Lower leg skin (tissue), 4 donors: ENCODE data around the gene DNTTIP2. TPM values are rescaled to one million over a fixed set of nuclear protein-coding genes. Genes with fewer than 3 reads are reported as not detected.
"Not testable (repeated sequence)": the region's sequence is repeated elsewhere in the genome, so short reads cannot be mapped to it uniquely, and the experiment has no call there.

Experiments
- DNase-seq, 2 donors: peaks; one replicate each; pipeline ENCODE4 v3.0.0-alpha.2; 2019; ENCODE audit warnings: low spot score in 2 of 2
- H3K4me3 ChIP-seq: fragments of 200-600 bp; sonication (generic); 2 replicates; pipeline ENCODE4 v1.5.1; 2017; ENCODE audit warnings: mild to moderate bottlenecking, low read depth; ENCODE audit not compliant: poor library complexity, severe bottlenecking
- POLR2A ChIP-seq, 2 donors: fragments of 450-650 bp; IDR thresholded peaks; one replicate each; pipeline ENCODE4 v1.6.1; 2016 to 2017; ENCODE audit warnings: antibody characterized with exemption in 2 of 2, mild to moderate bottlenecking in 1 of 2, moderate library complexity in 1 of 2
- WGBS, 2 donors: methylation state at CpG; one replicate each; pipeline ENCODE4 v1.1.5; 2018; 5-methylcytosine and 5-hydroxymethylcytosine counted together
- intact Hi-C: fragments of 100-400 bp; cut with DNase I; formaldehyde crosslinking; loops from one replicate; pipeline ENCODE4 v1.15.0; 2023; ENCODE audit warnings: low total_unique reads
- total RNA-seq, 4 donors: library from RNA; depleted of rRNA; stranded (reverse); fragments of >200 nt; gene quantifications; one replicate each; pipeline ENCODE4 v1.1.0, GENCODE V29; 2016
- TF ChIP-seq, protein P1 (sequence below), 3 donors: fragments of 450-650 bp; IDR thresholded peaks; one replicate each; pipeline ENCODE4 v1.5.1; 2016; ENCODE audit warnings: antibody characterized with exemption in 3 of 3, mild to moderate bottlenecking in 3 of 3, moderate library complexity in 2 of 3

DNTTIP2 gene
- total RNA-seq, 4 donors from 2014 or later: 27.0 to 42.0 (median 34.8) TPM

DNA sequence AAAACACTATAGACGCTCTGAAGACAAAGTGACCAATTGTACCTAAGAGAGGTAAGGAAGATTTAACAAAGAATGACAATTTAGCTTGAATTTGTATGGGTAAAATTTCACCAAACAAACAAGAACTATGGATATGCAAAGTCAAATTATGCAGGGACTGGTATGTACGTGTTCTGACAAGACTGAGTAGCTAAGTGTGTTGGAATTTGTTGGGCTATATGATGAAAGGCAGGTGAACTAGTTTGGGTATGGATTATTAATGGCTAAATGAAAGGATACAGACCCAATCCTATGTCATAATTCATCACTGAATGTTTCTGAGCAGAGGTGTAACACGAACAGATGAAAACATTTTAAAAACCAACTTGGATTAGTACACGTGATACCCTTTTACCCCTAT is 7.6 kb downstream of the DNTTIP2 start:
- no peak for TF ChIP-seq POLR2A (IDR thresholded peaks at IDR 0.05)
- TF ChIP-seq, protein P1, sequence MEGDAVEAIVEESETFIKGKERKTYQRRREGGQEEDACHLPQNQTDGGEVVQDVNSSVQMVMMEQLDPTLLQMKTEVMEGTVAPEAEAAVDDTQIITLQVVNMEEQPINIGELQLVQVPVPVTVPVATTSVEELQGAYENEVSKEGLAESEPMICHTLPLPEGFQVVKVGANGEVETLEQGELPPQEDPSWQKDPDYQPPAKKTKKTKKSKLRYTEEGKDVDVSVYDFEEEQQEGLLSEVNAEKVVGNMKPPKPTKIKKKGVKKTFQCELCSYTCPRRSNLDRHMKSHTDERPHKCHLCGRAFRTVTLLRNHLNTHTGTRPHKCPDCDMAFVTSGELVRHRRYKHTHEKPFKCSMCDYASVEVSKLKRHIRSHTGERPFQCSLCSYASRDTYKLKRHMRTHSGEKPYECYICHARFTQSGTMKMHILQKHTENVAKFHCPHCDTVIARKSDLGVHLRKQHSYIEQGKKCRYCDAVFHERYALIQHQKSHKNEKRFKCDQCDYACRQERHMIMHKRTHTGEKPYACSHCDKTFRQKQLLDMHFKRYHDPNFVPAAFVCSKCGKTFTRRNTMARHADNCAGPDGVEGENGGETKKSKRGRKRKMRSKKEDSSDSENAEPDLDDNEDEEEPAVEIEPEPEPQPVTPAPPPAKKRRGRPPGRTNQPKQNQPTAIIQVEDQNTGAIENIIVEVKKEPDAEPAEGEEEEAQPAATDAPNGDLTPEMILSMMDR (IDR thresholded peaks at IDR 0.05): no peak

DNA sequence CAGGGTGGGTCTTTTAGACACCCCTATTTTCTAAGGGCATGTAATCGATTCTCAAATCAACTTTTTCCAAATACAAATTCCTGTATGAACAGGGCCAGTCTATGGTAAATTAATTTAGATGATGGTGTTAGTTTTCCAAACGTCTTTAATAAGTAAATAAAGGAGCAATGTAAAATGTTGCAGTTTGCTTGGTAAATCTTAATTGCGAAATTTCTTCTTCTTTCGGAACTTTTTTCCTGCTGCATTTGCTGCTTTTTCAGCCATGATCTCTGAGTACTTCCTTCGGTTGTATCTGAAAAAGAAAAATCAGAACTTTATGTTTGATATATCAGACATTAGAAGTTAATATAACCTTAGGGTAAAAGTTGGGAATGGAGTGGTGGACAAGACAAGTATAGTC is 9.4 kb downstream of the DNTTIP2 start:
- intact Hi-C loops: no loop called here
- TF ChIP-seq, protein P1 (IDR thresholded peaks at IDR 0.05): no peak
- no peak for TF ChIP-seq POLR2A (IDR thresholded peaks at IDR 0.05)
- H3K4me3 ChIP-seq: no peak overlapping the region
- DNase-seq: no peak
- 88 to 90% methylated on average over 5 of the region's 5 CpGs for WGBS, 2 donors

More for the DNA sequence above, 7.6 kb downstream of the DNTTIP2 start:
- H3K4me3 ChIP-seq: no peak overlapping the region
- intact Hi-C loops: no loop called here
- DNase-seq: no peak
- 44 to 54% methylated on average over 4 of the region's 4 CpGs for WGBS, 2 donors

DNA sequence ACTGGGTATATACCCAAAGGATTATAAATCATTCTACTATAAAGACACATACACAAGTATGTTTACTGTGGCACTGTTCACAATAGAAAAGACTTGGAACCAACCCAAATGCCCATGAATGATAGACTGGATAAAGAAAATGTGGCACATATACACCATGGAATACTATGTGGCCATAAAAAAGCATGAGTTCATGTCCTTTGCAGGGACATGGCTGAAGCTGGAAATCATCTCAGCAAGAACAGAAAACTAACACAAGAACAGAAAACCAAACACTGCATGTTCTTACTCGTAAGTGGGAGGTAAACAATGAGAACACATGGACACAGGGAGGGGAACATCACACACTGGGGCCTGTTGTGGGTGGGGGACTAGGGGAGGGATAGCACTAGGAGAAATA is 10.5 kb downstream of the DNTTIP2 start:
- DNase-seq, intact Hi-C loops, H3K4me3 ChIP-seq: not testable (repeated sequence)
- 93 to 95% methylated on average over 1 of the region's 1 CpG for WGBS, 2 donors

DNA sequence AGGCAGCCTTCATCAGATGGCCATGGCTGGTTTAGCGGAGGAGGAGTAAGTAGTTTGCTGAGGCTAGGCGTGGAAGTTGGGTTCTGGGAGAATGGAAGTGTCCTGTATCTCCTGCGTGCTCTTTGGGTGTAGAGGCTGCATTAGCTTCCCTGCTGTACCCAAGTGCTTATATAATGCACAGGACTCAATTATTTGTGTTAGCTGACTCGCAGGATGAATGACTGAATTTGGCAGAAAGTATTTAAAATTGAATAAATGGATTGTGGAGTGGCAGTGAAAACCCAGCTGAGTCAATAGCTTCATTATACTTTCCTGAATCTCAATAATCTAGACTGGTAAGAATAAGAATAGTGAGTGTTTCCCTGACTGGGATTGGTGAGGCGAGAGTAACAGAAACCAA is 13.8 kb downstream of the DNTTIP2 start:
- WGBS, 2 donors: 92 to 95% methylated on average over 5 of the region's 5 CpGs
- TF ChIP-seq, protein P1 (IDR thresholded peaks at IDR 0.05): no peak
- no peak for TF ChIP-seq POLR2A (IDR thresholded peaks at IDR 0.05)
- no peak overlapping the region for H3K4me3 ChIP-seq
- DNase-seq: no peak
- intact Hi-C loops: no loop called here

DNA sequence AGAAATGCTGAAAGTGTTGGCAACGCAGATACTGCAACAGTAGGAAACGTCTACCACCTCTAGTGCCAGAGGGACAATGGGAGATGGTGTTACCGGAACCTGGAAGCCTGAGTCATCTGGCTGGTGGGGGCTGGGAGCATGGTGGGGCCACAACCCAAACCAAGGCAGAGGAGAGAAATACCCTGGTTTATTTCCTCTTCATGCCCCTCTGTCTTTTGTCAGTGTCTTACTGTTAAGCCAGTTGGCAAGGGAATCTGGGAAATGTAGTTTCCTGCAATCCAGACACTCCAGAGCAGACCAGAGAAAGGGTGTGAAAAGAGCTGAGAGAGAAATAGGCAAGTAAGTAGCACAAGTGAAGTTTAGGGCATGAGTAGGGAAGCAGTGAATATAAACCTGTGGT is 14.8 kb downstream of the DNTTIP2 start:
- TF ChIP-seq, protein P1 (IDR thresholded peaks at IDR 0.05): no peak
- TF ChIP-seq POLR2A (IDR thresholded peaks at IDR 0.05): no peak
- no peak overlapping the region for H3K4me3 ChIP-seq
- no peak for DNase-seq
- intact Hi-C loops: no loop called here
- WGBS, 2 donors: 70 to 81% methylated on average over 3 of the region's 3 CpGs

DNA sequence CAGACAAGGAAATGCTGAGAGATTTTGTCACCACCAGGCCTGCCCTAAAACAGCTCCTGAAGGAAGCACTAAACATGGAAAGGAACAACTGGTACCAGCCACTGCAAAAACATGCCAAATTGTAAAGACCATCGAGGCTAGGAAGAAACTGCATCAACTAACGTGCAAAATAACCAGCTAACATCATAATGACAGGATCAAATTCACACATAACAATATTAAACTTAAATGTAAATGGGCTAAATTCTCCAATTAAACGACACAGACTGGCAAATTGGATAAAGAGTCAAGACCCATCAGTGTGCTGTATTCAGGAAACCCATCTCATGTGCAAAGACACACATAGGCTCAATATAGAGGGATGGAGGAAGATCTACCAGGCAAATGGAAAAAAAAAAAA is 21.4 kb downstream of the DNTTIP2 start:
- 61 to 65% methylated on average over 3 of the region's 3 CpGs for WGBS, 2 donors
- DNase-seq, H3K4me3 ChIP-seq, intact Hi-C loops: not testable (repeated sequence)

DNA sequence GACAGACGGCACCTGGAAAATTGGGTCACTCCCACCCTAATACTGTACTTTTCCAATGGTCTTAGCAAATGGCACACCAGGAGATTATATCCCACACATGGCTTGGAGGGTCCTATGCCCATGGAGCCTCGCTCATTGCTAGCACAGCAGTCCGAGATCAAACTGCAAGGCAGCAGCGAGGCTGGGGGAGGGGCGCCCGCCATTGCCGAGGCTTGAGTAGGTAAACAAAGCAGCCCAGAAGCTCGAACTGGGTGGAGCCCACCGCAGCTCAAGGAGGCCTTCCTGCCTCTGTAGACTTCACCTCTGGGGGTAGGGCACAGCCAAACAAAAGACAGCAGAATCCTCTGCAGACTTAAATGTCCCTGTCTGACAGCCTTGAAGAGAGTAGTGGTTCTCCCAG is 23.0 kb downstream of the DNTTIP2 start:
- 91 to 95% methylated on average over 9 of the region's 9 CpGs for WGBS, 2 donors
- DNase-seq, H3K4me3 ChIP-seq, intact Hi-C loops: not testable (repeated sequence)
